Endothelial cell of umbilical vein (primary cell): ENCODE data around the gene PARP3.

Experiments
- CTCF ChIP-seq, 2 donors: IDR thresholded peaks; 1 replicate in 1 of 2; 2 replicates in 1 of 2; pipeline ENCODE4 v1.5.1; 2011; ENCODE audit warnings: low read length in 2 of 2, mild to moderate bottlenecking in 2 of 2, moderate library complexity in 2 of 2, control low read depth in 1 of 2, inconsistent platforms in 1 of 2, low read depth in 1 of 2; ENCODE audit not compliant: insufficient read depth in 1 of 2; ENCODE audit errors: extremely low read depth in 1 of 2
- EZH2 ChIP-seq: IDR thresholded peaks from 2 replicates; pipeline ENCODE4 v1.6.1; 2012; ENCODE audit warnings: borderline replicate concordance, low read depth, mild to moderate bottlenecking, moderate library complexity, low read length, inconsistent platforms; ENCODE audit not compliant: severe bottlenecking
- FOS ChIP-seq: IDR thresholded peaks from 2 replicates; pipeline ENCODE4 v1.6.1; 2011; ENCODE audit warnings: mild to moderate bottlenecking, low read length, moderate library complexity, borderline replicate concordance; ENCODE audit not compliant: insufficient read depth
- GATA2 ChIP-seq: IDR thresholded peaks from 2 replicates; pipeline ENCODE4 v1.7.0; 2011; ENCODE audit warnings: low read depth, mild to moderate bottlenecking, moderate library complexity, mixed read lengths, low read length; ENCODE audit not compliant: insufficient read length, insufficient read depth
- MAX ChIP-seq: IDR thresholded peaks from 2 replicates; pipeline ENCODE4 v1.6.1; 2011; ENCODE audit not compliant: insufficient read depth, insufficient read length
- MYC ChIP-seq: IDR thresholded peaks from one replicate; pipeline ENCODE4 v1.6.1; 2011; ENCODE audit warnings: mild to moderate bottlenecking, low read depth, low read length
- POLR2A ChIP-seq: IDR thresholded peaks from 2 replicates; pipeline ENCODE4 v1.6.1; 2012; ENCODE audit warnings: low read depth, mild to moderate bottlenecking, control low read depth, low read length
- POLR2AphosphoS5 ChIP-seq: IDR thresholded peaks from 2 replicates; pipeline ENCODE4 v1.6.1; 2012; ENCODE audit warnings: low read depth, mild to moderate bottlenecking, control low read depth, low read length, moderate library complexity; ENCODE audit not compliant: insufficient read depth

- TF ChIP-seq CTCF (IDR thresholded peaks at IDR 0.05; ENCODE audit: extremely low read depth in 1 of 2, insufficient read depth in 1 of 2, low read depth in 1 of 2, low read length in 2 of 2) = no peak
- TF ChIP-seq POLR2A = no peak
- no peak for TF ChIP-seq MYC
- TF ChIP-seq POLR2AphosphoS5 = no peak
- TF ChIP-seq FOS = no peak
- TF ChIP-seq EZH2 = no peak
- TF ChIP-seq GATA2 = no peak
- no peak for TF ChIP-seq MAX
These were observed 8.7 kb downstream of the PARP3 start for GRCh38 chr3:51950899-51951298.
